Epithelial cell of esophagus (primary cell): ENCODE results near the gene SPAG16.
"Not testable (repeated sequence)": the region's sequence is repeated elsewhere in the genome, so short reads cannot be mapped to it uniquely, and the experiment has no call there.

Source experiments
- DNase-seq: peaks from one replicate; pipeline ENCODE4 v3.0.0; 2010; ENCODE audit warnings: low read depth
- H3K4me3 ChIP-seq: 2 replicates; pipeline ENCODE4 v1.5.1; 2011; ENCODE audit warnings: mild to moderate bottlenecking, low read length, control low read depth
- TF ChIP-seq, protein P1 (sequence below): IDR thresholded peaks from 2 replicates; pipeline ENCODE4 v1.5.1; 2011; ENCODE audit warnings: low read depth, mild to moderate bottlenecking, low read length, control low read depth, inconsistent platforms; ENCODE audit not compliant: insufficient read depth; ENCODE audit errors: missing control alignments

SPAG16 gene

DNA sequence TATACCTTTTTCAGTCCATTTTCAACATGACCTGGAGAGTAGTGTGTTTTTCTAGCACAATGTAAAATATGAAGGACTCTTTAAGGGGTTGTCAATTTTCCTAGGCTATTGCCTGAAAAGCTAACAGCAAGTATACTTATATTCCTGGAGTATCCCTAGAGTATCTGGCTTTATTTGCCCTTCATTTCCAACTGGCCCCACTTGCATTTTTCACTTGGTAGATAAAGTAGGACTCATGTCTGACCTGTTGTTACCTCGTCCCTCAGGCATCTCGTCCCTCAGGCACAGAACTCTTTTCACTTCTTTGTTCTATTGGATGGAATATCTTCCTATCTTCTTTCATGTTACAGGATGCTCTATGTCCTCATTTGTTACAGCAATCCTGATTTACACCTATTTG, 69.2 kb downstream of the SPAG16 start:
- no peak for DNase-seq
- TF ChIP-seq, protein P1, sequence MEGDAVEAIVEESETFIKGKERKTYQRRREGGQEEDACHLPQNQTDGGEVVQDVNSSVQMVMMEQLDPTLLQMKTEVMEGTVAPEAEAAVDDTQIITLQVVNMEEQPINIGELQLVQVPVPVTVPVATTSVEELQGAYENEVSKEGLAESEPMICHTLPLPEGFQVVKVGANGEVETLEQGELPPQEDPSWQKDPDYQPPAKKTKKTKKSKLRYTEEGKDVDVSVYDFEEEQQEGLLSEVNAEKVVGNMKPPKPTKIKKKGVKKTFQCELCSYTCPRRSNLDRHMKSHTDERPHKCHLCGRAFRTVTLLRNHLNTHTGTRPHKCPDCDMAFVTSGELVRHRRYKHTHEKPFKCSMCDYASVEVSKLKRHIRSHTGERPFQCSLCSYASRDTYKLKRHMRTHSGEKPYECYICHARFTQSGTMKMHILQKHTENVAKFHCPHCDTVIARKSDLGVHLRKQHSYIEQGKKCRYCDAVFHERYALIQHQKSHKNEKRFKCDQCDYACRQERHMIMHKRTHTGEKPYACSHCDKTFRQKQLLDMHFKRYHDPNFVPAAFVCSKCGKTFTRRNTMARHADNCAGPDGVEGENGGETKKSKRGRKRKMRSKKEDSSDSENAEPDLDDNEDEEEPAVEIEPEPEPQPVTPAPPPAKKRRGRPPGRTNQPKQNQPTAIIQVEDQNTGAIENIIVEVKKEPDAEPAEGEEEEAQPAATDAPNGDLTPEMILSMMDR: no peak
- no peak overlapping the region for H3K4me3 ChIP-seq

DNA sequence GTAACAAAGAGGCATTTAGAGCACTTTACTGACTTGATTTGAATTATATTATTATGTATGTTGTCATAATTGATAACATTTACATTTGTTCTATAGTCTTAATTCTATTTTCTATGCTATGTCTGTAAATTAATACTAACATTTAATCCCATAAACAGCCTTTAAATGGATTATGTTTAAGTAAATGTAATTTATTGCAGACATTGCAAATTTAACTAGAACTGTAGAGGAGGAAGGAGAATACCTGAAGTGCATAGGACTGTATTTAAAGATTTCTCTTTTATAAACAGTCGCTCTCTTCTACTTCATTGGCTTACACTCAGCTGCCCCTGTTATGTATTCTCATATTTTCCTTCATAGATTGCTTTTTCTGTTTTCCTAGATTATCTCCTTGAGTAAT, 92.4 kb downstream of the SPAG16 start:
- TF ChIP-seq, protein P1: no peak
- DNase-seq: no peak
- no peak overlapping the region for H3K4me3 ChIP-seq

DNA sequence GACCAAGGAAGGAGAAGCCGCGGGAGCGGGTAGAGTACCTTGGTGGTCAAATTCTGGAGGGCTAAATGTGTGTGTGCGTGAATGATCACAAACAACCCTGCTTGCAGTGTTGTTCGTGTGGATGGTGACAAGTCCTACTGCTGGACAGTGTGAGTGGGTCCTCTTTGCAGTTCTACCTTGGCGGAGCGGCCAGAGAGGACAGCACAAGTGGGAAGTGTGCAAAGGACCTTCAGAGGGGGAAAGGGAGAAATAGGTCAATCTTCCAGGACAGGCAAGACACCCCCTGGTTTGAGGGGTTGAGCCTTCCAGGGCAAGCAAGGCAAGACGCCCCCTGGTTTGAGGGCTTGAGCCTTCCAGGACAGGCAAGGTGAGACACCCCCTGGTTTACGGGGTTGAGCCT, 122.8 kb downstream of the SPAG16 start:
- H3K4me3 ChIP-seq, DNase-seq: not testable (repeated sequence)

DNA sequence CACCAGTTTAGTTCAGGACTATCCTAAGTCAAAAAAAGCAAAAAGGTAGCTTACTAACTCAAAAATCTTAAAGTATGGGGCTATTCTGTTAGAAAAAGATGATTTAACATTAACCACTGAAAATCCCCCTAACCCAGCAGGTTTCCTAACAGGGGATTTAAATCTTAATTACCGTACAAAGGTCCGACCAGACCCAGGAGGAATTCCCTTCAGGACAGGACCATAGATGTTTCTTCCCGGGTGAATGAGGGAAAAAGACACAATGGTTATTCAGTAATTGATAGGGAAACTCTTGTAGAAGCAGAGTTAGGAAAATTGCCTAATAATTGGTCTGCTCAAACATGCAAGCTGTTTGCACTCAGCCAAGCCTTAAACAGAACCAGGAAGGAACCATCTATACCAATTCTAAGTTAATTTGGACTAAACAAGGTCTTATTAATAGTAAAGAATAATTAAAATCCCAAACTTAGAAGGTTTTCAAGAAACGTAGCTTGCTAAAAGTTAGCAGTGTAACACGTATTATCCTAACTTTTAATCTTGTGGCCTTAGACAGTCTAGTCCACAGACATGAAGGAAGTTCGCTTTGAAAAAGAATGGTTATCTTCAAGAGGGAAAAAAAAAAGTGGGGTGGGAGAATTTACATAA, 124.3 kb downstream of the SPAG16 start:
- peak; percentile 2 for DNase-seq
- not testable (repeated sequence) for H3K4me3 ChIP-seq

DNA sequence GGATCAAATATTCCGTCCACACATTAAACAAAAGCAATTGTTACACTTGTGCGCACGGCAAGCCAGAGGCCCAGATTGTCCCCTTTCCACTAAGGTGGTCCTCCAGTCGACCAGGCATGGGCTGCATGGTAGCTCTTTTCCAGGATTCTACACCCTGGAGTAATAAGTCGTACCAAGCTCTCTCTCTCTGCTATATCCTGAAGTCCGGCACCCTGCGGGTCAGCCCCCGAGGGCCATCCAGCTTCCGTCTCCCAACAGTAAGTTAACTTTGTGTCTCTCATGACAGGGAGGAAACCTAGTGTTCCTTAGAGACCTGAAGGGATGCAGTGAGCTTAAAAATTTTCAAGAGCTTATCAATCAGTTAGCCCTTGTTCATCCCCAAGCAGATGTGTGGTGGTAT, 126.4 kb downstream of the SPAG16 start:
- DNase-seq, H3K4me3 ChIP-seq: not testable (repeated sequence)

DNA sequence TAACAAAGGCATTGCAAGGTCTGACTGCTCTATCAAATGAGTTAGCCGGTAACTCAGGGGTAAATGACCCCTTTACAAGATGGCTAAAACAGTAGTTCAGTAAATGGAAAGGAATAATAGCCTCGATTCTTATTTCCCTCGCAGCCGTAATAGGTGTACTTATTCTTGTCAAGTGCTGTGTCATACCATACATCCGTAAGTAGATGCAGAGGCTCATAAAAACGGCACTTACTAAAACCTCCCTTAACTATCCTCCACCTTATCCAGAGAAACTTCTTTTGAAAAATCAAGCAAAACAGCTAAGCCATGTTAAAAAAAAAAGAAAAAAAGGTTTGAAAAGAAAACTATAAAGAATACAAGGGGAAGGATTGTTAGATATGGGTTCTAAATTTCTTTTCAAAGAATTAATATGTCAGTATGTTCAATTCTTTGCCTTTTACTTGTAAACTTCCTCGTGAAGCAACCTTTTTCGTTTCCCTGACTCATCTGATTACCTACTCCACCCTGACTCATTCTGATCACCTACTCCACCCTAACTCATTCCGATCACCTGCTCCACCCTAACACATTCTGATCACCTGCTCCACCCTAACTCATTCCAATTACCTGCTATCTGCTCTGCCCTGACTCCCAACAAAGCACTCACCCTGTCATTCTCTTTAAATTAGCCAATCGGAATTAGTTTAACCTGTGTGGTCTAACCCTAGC, 127.5 kb downstream of the SPAG16 start:
- TF ChIP-seq, protein P1: no peak
- peak; percentile 88 for DNase-seq
- no peak overlapping the region for H3K4me3 ChIP-seq

DNA sequence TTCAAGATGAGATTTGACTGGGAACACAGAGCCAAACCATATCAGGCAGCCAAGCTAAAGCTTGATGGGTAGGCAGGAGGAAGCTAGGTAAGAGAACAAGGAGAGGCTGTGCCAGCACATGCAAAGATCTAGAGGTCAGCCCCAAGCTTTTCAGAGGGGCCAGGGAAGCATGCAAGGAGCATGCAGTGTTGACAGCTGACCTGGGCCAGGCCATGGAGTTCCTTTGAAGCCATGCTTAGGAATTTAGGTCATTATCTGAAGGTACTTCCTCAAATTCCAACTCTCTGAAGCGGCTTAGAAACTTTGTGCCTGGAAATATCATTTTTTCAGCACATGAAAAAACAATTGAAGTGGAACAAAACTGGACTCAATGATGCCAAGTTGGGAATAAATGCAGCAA, 130.8 kb downstream of the SPAG16 start:
- no peak overlapping the region for H3K4me3 ChIP-seq
- no peak for DNase-seq
- TF ChIP-seq, protein P1: no peak

DNA sequence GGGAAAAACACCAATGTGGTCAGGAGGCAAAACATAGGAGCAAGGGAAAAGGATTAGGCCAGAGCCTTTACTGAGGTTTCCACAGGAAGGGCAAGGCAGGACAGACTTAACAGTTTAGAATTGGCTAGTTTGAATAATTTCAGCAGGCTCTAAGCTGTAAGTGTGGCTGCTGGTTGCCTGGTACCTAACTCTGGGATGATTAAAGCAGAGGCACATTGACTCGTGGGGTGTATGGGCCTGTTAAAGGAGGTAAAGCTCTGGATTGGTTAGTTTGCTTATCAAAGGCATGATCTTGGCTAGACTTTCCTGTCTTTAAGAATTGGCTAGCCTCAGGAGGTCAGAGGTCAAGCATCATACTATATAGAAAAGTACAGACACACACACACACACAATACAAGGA, 132.6 kb downstream of the SPAG16 start:
- no peak for DNase-seq
- TF ChIP-seq, protein P1: no peak
- H3K4me3 ChIP-seq: no peak overlapping the region
